Panc1 (cell line): ENCODE data around the gene SAMD4B. TPM values are rescaled to one million over a fixed set of nuclear protein-coding genes. Genes with fewer than 3 reads are reported as not detected.
A peak's percentile ranks its signal among the peaks of the same experiment; 100 is the strongest.

ENCODE experiments used
- ATAC-seq: fragments of 200-7000 bp; cut with Tn5 transposase; 2 replicates; pipeline ENCODE4 v1.9.1; 2020; ENCODE audit warnings: mild to moderate bottlenecking, moderate library complexity
- BruUV-seq: library from RNA; stranded (reverse); fragments of 400-500 nt; replicated peaks from 2 replicates; lab custom pipeline; 2021; lab: Mats Ljungman, UMichigan
- CTCF ChIA-PET: fragments of 300-600 bp; sonication (Branson Sonifier 250); formaldehyde crosslinking; loops from one replicate; lab custom pipeline; 2022; ENCODE audit warnings: antibody characterized with exemption; lab: Charles Lee
- POLR2A ChIA-PET: fragments of 300-600 bp; sonication (Branson Sonifier 250); formaldehyde crosslinking; loops from one replicate; lab custom pipeline; 2022; ENCODE audit warnings: antibody characterized with exemption; lab: Charles Lee
- DNase-seq: peaks from one replicate; pipeline ENCODE4 v3.0.0-alpha.2; 2010; ENCODE audit warnings: low read depth, low spot score
- H3K27ac ChIP-seq: 2 replicates; pipeline ENCODE4 v1.5.1; 2011; ENCODE audit warnings: mild to moderate bottlenecking, low read length, inconsistent platforms
- H3K27me3 ChIP-seq: fragments of 200-500 bp; sonication (Bioruptor generic); 2 replicates; pipeline ENCODE4 v1.6.0; 2014; ENCODE audit warnings: low read length, inconsistent platforms; ENCODE audit not compliant: control insufficient read depth, insufficient read depth
- H3K36me3 ChIP-seq: fragments of 200-500 bp; sonication (Bioruptor generic); 2 replicates; pipeline ENCODE4 v1.5.1; 2014; ENCODE audit warnings: inconsistent platforms, mild to moderate bottlenecking, low read length, moderate library complexity; ENCODE audit not compliant: control insufficient read depth, insufficient read depth
- H3K4me1 ChIP-seq: 2 replicates; pipeline ENCODE4 v1.5.1; 2011; ENCODE audit warnings: inconsistent platforms, mild to moderate bottlenecking, low read length, moderate library complexity; ENCODE audit not compliant: control insufficient read depth, insufficient read depth
- H3K4me3 ChIP-seq, 2 experiments: 2 replicates each; pipeline ENCODE4 v1.5.1; 2011 to 2012; ENCODE audit warnings: low read depth in 2 of 2, low read length in 2 of 2, mild to moderate bottlenecking in 2 of 2, inconsistent platforms in 1 of 2, moderate library complexity in 1 of 2
- H3K9me3 ChIP-seq: fragments of 200-500 bp; sonication (Bioruptor generic); 2 replicates; pipeline ENCODE4 v1.5.1; 2014; ENCODE audit warnings: low read depth, mild to moderate bottlenecking, inconsistent platforms, low read length, moderate library complexity; ENCODE audit not compliant: control insufficient read depth, insufficient read depth
- POLR2AphosphoS5 ChIP-seq: IDR thresholded peaks from 2 replicates; pipeline ENCODE4 v1.6.1; 2012; ENCODE audit warnings: mild to moderate bottlenecking, low read depth, low read length, moderate library complexity
- SIN3A ChIP-seq: IDR thresholded peaks from 2 replicates; pipeline ENCODE4 v1.6.1; 2012; ENCODE audit warnings: low read depth, mild to moderate bottlenecking, low read length, moderate library complexity, borderline replicate concordance; ENCODE audit not compliant: insufficient read depth
- TCF7L2 ChIP-seq: IDR thresholded peaks from 2 replicates; pipeline ENCODE4 v1.6.1; 2011; ENCODE audit warnings: mild to moderate bottlenecking, low read depth, low read length, inconsistent platforms
- in situ Hi-C: cut with HindIII; loops from 2 replicates; pipeline ENCODE4 v1.10.0; 2016; ENCODE audit warnings: low sequenced_read_pairs, low pct_unique_long_range_greater_than_20kb
- intact Hi-C: fragments of 100-400 bp; cut with micrococcal nuclease; formaldehyde crosslinking; loops from one replicate; pipeline ENCODE4 v1.10.0; 2022; ENCODE audit not compliant: unreplicated experiment
- total RNA-seq: library from RNA; stranded (reverse); gene quantifications from one replicate; pipeline ENCODE4 v1.2.1, GENCODE V29; 2021; ENCODE audit not compliant: unreplicated experiment
- TF ChIP-seq, protein P1 (sequence below), 2 experiments: IDR thresholded peaks; 2 replicates each; pipeline ENCODE4 v1.6.1; 2011 to 2012; ENCODE audit warnings: low read depth in 2 of 2, control low read depth in 1 of 2, low read length in 1 of 2, mild to moderate bottlenecking in 1 of 2, moderate library complexity in 1 of 2; ENCODE audit not compliant: insufficient read depth in 1 of 2
- TF ChIP-seq, protein P2 (sequence below): fragments of 450-650 bp; IDR thresholded peaks from 2 replicates; pipeline ENCODE4 v1.5.1; 2017; ENCODE audit warnings: mild to moderate bottlenecking

Gene SAMD4B
- total RNA-seq, 1 experiment from 2014 or later = 1,339 TPM

DNA sequence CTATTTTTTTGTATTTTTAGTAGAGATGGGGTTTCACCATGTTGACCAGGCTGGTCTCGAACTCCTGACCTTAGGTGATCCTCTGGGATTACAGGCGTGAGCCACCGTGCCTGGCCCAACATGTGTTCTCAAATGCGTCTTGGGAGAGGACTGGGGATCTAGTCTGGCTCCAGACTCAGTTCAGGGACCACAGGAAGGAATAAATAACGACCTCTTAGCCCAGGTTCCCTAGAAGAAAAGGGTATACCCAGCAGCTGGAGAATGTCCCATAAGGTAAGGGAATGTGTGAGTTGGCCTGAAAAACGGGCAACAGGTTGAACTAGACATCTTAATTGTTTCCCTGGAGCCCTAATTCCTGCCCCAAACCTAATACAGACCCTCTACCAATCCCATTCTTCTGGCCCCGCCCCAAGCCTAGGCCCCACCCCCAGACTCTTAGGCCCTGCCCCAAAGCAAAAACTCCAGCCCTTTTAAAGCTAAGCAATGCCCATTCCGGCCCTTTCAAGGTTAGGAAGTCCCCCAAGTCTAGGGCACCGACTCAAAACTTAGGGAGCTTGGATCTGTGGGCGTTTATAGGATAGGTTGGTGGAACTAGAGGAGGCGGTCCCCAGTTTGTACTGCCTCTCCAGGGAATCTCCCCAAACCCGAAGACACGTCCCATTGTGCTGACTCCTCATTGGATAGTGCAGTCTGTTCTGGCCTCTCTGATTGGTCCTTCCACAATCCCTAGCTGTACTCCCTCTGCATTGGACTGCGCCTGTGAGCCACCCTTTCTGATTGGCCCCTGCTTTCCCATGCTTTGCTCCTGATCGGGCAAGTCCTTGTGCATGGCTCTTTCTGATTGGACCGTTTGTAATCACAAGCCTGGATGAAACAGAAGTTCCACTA lies 16.2 kb upstream of the SAMD4B start:
- Histone ChIP-seq H3K27me3 (peaks cover 6% of the 10 kb centered on the region), H3K4me3 (no peak overlapping the region), H3K9me3 (no peaks in the 10 kb centered on the region), H3K27ac (no peak overlapping the region), H3K4me1 (peaks cover 4% of the 10 kb centered on the region; the same call in 1 of the 2 replicates), H3K36me3 (no peaks in the 10 kb centered on the region)
- ChIA-PET POLR2A (interaction anchor here (0.5 to 1.6 kb wide), 14 partner anchors 10 to 466 kb away, joined by 3 to 13 read pairs (median 6); partner anchors contain the start of genes RPS16 and SAMD4B), CTCF (interaction anchor here (0.6 to 7.2 kb wide), 23 partner anchors 8 to 466 kb away, joined by 3 to 78 read pairs (median 6); partner anchors contain the start of genes IFNL1, PLEKHG2 and SAMD4B)
- DNase-seq (no peak), ATAC-seq (peak; percentile 20)
- in situ Hi-C loops (no loop called here), intact Hi-C loops (loop anchor here (5.0 kb wide), 2 partner anchors 274 to 446 kb away; no protein-coding TSS in a partner anchor)
- TF ChIP-seq SIN3A (no peak), TCF7L2 (no peak), POLR2AphosphoS5 (no peak)
- TF ChIP-seq, protein P1, sequence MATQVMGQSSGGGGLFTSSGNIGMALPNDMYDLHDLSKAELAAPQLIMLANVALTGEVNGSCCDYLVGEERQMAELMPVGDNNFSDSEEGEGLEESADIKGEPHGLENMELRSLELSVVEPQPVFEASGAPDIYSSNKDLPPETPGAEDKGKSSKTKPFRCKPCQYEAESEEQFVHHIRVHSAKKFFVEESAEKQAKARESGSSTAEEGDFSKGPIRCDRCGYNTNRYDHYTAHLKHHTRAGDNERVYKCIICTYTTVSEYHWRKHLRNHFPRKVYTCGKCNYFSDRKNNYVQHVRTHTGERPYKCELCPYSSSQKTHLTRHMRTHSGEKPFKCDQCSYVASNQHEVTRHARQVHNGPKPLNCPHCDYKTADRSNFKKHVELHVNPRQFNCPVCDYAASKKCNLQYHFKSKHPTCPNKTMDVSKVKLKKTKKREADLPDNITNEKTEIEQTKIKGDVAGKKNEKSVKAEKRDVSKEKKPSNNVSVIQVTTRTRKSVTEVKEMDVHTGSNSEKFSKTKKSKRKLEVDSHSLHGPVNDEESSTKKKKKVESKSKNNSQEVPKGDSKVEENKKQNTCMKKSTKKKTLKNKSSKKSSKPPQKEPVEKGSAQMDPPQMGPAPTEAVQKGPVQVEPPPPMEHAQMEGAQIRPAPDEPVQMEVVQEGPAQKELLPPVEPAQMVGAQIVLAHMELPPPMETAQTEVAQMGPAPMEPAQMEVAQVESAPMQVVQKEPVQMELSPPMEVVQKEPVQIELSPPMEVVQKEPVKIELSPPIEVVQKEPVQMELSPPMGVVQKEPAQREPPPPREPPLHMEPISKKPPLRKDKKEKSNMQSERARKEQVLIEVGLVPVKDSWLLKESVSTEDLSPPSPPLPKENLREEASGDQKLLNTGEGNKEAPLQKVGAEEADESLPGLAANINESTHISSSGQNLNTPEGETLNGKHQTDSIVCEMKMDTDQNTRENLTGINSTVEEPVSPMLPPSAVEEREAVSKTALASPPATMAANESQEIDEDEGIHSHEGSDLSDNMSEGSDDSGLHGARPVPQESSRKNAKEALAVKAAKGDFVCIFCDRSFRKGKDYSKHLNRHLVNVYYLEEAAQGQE (IDR thresholded peaks at IDR 0.05; ENCODE audit: insufficient read depth in 1 of 2, low read depth in 2 of 2, low read length in 1 of 2) = no peak
- TF ChIP-seq, protein P2, sequence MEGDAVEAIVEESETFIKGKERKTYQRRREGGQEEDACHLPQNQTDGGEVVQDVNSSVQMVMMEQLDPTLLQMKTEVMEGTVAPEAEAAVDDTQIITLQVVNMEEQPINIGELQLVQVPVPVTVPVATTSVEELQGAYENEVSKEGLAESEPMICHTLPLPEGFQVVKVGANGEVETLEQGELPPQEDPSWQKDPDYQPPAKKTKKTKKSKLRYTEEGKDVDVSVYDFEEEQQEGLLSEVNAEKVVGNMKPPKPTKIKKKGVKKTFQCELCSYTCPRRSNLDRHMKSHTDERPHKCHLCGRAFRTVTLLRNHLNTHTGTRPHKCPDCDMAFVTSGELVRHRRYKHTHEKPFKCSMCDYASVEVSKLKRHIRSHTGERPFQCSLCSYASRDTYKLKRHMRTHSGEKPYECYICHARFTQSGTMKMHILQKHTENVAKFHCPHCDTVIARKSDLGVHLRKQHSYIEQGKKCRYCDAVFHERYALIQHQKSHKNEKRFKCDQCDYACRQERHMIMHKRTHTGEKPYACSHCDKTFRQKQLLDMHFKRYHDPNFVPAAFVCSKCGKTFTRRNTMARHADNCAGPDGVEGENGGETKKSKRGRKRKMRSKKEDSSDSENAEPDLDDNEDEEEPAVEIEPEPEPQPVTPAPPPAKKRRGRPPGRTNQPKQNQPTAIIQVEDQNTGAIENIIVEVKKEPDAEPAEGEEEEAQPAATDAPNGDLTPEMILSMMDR = no peak
- BruUV-seq = no TSS peak

DNA sequence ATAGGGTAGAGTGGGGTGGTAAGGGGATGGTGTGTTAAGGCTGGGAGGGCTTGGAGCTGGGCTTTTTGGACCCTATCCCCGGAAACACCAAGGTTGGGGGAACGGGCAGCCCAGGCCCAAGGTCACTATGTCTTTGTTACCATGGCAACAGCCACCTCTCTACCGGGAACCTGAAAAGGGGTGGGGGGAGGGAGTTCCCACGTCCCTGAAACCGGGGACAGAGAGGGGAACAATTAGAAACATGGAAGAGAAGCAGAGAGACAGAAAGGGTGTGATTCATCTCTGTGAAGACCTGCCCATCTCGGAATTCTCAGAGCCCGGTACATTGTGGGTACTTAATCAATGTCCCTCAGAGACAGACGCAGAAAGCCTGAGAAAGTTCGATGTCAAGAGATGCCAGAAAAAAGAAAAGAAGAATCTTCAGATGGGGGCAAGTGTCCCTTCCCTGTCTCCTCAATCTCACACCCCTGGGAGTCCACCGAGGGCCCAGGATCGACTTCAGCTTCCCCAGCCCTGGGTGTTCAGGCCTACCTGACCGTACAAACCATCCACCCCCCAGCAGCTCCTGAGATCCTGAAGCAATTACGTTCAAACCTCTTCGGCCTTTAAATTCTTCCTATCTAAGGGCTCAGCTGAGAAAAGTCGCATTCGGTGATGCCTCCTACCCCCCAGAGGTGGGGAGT lies 14.7 kb upstream of the SAMD4B start:
- TF ChIP-seq, protein P1 (IDR thresholded peaks at IDR 0.05; ENCODE audit: insufficient read depth in 1 of 2, low read depth in 2 of 2, low read length in 1 of 2) = no peak
- H3K9me3 ChIP-seq = no peaks in the 10 kb centered on the region
- H3K4me3 ChIP-seq = no peak overlapping the region
- intact Hi-C loops (loop anchor here (1.0 to 5.0 kb wide), 6 partner anchors 83 to 466 kb away; no protein-coding TSS in a partner anchor), in situ Hi-C loops (no loop called here)
- POLR2A ChIA-PET = interaction anchor here (0.5 to 1.6 kb wide), 11 partner anchors 14 to 626 kb away, joined by 3 to 16 read pairs (median 4); partner anchors contain the start of genes MED29, PAF1, PLEKHG2 and RPS16
- no peaks in the 10 kb centered on the region for H3K27me3 ChIP-seq
- peak; percentile 21 for ATAC-seq
- CTCF ChIA-PET = interaction anchor here (0.5 to 7.2 kb wide), 46 partner anchors 10 to 465 kb away, joined by 3 to 78 read pairs (median 4); partner anchors contain the start of genes IFNL1, MED29, PAF1 and PLEKHG2
- H3K27ac ChIP-seq = no peak overlapping the region
- BruUV-seq = no TSS peak
- H3K36me3 ChIP-seq = no peaks in the 10 kb centered on the region
- no peak for DNase-seq
- peaks cover 7% of the 10 kb centered on the region; the same call in 1 of the 2 replicates for H3K4me1 ChIP-seq
